Liver (tissue), 9 donors: ENCODE data around the gene STIM2. TPM values are rescaled to one million over a fixed set of nuclear protein-coding genes. Genes with fewer than 3 reads are reported as not detected.

Source experiments
- DNase-seq: peaks from one replicate; pipeline ENCODE4 v3.0.0-alpha.2; 2017; ENCODE audit warnings: low spot score
- H3K27ac ChIP-seq, 2 donors: one replicate each; pipeline ENCODE4 v1.7.0; 2013; ENCODE audit warnings: inconsistent platforms in 2 of 2, low read length in 2 of 2, control low read depth in 1 of 2, low read depth in 1 of 2, mild to moderate bottlenecking in 1 of 2
- H3K27me3 ChIP-seq, 4 donors: one replicate each; pipeline versions ENCODE4 v1.6.1 to v1.7.0; 2013; ENCODE audit warnings: low read length in 3 of 4, inconsistent platforms in 1 of 4, mild to moderate bottlenecking in 1 of 4, moderate library complexity in 1 of 4; ENCODE audit not compliant: control insufficient read depth in 4 of 4, insufficient read depth in 4 of 4
- H3K36me3 ChIP-seq, 4 donors: one replicate each; pipeline versions ENCODE4 v1.6.1 to v1.7.0; 2013; ENCODE audit warnings: low read length in 3 of 4, mild to moderate bottlenecking in 3 of 4, low read depth in 1 of 4, moderate library complexity in 1 of 4; ENCODE audit not compliant: control insufficient read depth in 4 of 4, insufficient read depth in 3 of 4
- H3K4me1 ChIP-seq, 4 donors: one replicate each; pipeline versions ENCODE4 v1.6.1 to v1.7.0; 2013; ENCODE audit warnings: low read length in 3 of 4, mild to moderate bottlenecking in 3 of 4, moderate library complexity in 1 of 4; ENCODE audit not compliant: control insufficient read depth in 4 of 4, insufficient read depth in 4 of 4
- H3K4me3 ChIP-seq, 3 donors: one replicate each; pipeline versions ENCODE4 v1.6.1 to v1.7.0; 2013; ENCODE audit warnings: low read length in 3 of 3, control low read depth in 1 of 3, low read depth in 1 of 3, mild to moderate bottlenecking in 1 of 3
- H3K9ac ChIP-seq, 2 donors: one replicate each; pipeline ENCODE4 v1.7.0; 2013; ENCODE audit warnings: low read length in 2 of 2, mild to moderate bottlenecking in 2 of 2, moderate library complexity in 2 of 2, control low read depth in 1 of 2, low read depth in 1 of 2
- H3K9me3 ChIP-seq, 4 donors: one replicate each; pipeline versions ENCODE4 v1.6.1 to v1.7.0; 2013; ENCODE audit warnings: low read length in 3 of 4; ENCODE audit not compliant: control insufficient read depth in 4 of 4
- EGR1 ChIP-seq, 2 donors: IDR thresholded peaks; 2 replicates each; pipeline ENCODE4 v1.6.1; 2016 to 2018; ENCODE audit warnings: antibody characterized with exemption in 2 of 2, low read depth in 2 of 2
- FOXA1 ChIP-seq: IDR thresholded peaks from 2 replicates; pipeline ENCODE4 v1.6.1; 2016; ENCODE audit warnings: antibody characterized with exemption
- FOXA2 ChIP-seq: IDR thresholded peaks from 2 replicates; pipeline ENCODE4 v1.6.1; 2016; ENCODE audit warnings: antibody characterized with exemption
- GABPA ChIP-seq, 2 donors: IDR thresholded peaks in 1 of 2; conservative IDR thresholded peaks in 1 of 2; 2 replicates each; pipeline ENCODE4 v1.6.1; 2016; ENCODE audit warnings: antibody characterized with exemption in 2 of 2, mild to moderate bottlenecking in 1 of 2, moderate library complexity in 1 of 2
- HNF4G ChIP-seq: IDR thresholded peaks from 2 replicates; pipeline ENCODE4 v1.6.1; 2016; ENCODE audit warnings: antibody characterized with exemption
- JUND ChIP-seq, 2 donors: IDR thresholded peaks; 2 replicates each; pipeline ENCODE4 v1.6.1; 2016; ENCODE audit warnings: antibody characterized with exemption in 2 of 2
- NR2F2 ChIP-seq: IDR thresholded peaks from 2 replicates; pipeline ENCODE4 v1.6.1; 2016; ENCODE audit warnings: antibody characterized with exemption
- RAD21 ChIP-seq, 2 donors: IDR thresholded peaks; 2 replicates each; pipeline ENCODE4 v1.6.1; 2016; ENCODE audit warnings: antibody characterized with exemption in 2 of 2, mild to moderate bottlenecking in 2 of 2
- RXRA ChIP-seq, 2 donors: IDR thresholded peaks; 2 replicates each; pipeline ENCODE4 v1.6.1; 2017 to 2018; ENCODE audit warnings: antibody characterized with exemption in 2 of 2, mild to moderate bottlenecking in 1 of 2
- SP1 ChIP-seq: IDR thresholded peaks from 2 replicates; pipeline ENCODE4 v1.6.1; 2018; ENCODE audit warnings: antibody characterized with exemption, mild to moderate bottlenecking
- TAF1 ChIP-seq: conservative IDR thresholded peaks from 2 replicates; pipeline ENCODE4 v1.6.1; 2016; ENCODE audit warnings: antibody characterized with exemption, mild to moderate bottlenecking
- YY1 ChIP-seq: IDR thresholded peaks from 2 replicates; pipeline ENCODE4 v1.6.1; 2016; ENCODE audit warnings: antibody characterized with exemption, mild to moderate bottlenecking
- WGBS: extraction: QIAGEN DNeasy Blood & Tissue Kit; methylation state at CpG from one replicate; pipeline ENCODE4 v1.1.7; 2013; 5-methylcytosine and 5-hydroxymethylcytosine counted together
- polyA plus RNA-seq, 2 donors: library from polyadenylated mRNA; stranded (reverse) in 1 of 2; unstranded in 1 of 2; fragments of 200-250 nt in 1 of 2; fragments of >200 nt in 1 of 2; fragmentation: Nextera tagmentation in 1 of 2; extraction: Ambion mirVana in 1 of 2; gene quantifications; one replicate each; pipeline versions ENCODE4 v1.2.1 to v1.2.3, GENCODE V29; 2013 to 2015
- total RNA-seq, 2 donors: library from RNA; depleted of rRNA; stranded (reverse); fragments of >200 nt; gene quantifications; one replicate each; pipeline ENCODE4 v1.2.3, GENCODE V29; 2014
- TF ChIP-seq, protein P1 (sequence below): IDR thresholded peaks from 2 replicates; pipeline ENCODE4 v1.6.1; 2016; ENCODE audit warnings: antibody characterized with exemption, mild to moderate bottlenecking
- TF ChIP-seq, protein P2 (sequence below): fragments of 150-350 bp; IDR thresholded peaks from 2 replicates; pipeline ENCODE4 v1.5.1; 2017; ENCODE audit warnings: improper control_type of control experiment, low read depth, low read length; ENCODE audit not compliant: missing input control
- TF ChIP-seq, protein P3 (sequence below): IDR thresholded peaks from 2 replicates; pipeline ENCODE4 v1.6.1; 2016; ENCODE audit warnings: antibody characterized with exemption
- donor health status: healthy.
- donor health status: healthy.
- donor health status: healthy.
- donor health status: healthy.
- donor health status: healthy.

STIM2 gene
- total and polyA plus RNA-seq, 4 donors: 5.4 to 11.1 (median 6.9) TPM

GRCh38 chr4:27059446-27059845 is 198.8 kb downstream of the STIM2 start:
- no peaks in the 10 kb centered on the region for H3K36me3 ChIP-seq
- no peak for DNase-seq
- H3K9me3 ChIP-seq: no peaks in the 10 kb centered on the region
- no peak overlapping the region for H3K9ac ChIP-seq
- H3K27me3 ChIP-seq: peaks cover 0 to 7% (median 0%) of the 10 kb centered on the region in 4 donors
- 88% methylated on average over 5 of the region's 5 CpGs for WGBS
- no peak for TF ChIP-seq RXRA (IDR thresholded peaks at IDR 0.05)
- no peak for TF ChIP-seq FOXA1
- no peak for TF ChIP-seq SP1
- TF ChIP-seq HNF4G: no peak
- TF ChIP-seq, protein P1, sequence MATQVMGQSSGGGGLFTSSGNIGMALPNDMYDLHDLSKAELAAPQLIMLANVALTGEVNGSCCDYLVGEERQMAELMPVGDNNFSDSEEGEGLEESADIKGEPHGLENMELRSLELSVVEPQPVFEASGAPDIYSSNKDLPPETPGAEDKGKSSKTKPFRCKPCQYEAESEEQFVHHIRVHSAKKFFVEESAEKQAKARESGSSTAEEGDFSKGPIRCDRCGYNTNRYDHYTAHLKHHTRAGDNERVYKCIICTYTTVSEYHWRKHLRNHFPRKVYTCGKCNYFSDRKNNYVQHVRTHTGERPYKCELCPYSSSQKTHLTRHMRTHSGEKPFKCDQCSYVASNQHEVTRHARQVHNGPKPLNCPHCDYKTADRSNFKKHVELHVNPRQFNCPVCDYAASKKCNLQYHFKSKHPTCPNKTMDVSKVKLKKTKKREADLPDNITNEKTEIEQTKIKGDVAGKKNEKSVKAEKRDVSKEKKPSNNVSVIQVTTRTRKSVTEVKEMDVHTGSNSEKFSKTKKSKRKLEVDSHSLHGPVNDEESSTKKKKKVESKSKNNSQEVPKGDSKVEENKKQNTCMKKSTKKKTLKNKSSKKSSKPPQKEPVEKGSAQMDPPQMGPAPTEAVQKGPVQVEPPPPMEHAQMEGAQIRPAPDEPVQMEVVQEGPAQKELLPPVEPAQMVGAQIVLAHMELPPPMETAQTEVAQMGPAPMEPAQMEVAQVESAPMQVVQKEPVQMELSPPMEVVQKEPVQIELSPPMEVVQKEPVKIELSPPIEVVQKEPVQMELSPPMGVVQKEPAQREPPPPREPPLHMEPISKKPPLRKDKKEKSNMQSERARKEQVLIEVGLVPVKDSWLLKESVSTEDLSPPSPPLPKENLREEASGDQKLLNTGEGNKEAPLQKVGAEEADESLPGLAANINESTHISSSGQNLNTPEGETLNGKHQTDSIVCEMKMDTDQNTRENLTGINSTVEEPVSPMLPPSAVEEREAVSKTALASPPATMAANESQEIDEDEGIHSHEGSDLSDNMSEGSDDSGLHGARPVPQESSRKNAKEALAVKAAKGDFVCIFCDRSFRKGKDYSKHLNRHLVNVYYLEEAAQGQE: no peak
- no peak for TF ChIP-seq RAD21 (IDR thresholded peaks at IDR 0.05)
- TF ChIP-seq, protein P2, sequence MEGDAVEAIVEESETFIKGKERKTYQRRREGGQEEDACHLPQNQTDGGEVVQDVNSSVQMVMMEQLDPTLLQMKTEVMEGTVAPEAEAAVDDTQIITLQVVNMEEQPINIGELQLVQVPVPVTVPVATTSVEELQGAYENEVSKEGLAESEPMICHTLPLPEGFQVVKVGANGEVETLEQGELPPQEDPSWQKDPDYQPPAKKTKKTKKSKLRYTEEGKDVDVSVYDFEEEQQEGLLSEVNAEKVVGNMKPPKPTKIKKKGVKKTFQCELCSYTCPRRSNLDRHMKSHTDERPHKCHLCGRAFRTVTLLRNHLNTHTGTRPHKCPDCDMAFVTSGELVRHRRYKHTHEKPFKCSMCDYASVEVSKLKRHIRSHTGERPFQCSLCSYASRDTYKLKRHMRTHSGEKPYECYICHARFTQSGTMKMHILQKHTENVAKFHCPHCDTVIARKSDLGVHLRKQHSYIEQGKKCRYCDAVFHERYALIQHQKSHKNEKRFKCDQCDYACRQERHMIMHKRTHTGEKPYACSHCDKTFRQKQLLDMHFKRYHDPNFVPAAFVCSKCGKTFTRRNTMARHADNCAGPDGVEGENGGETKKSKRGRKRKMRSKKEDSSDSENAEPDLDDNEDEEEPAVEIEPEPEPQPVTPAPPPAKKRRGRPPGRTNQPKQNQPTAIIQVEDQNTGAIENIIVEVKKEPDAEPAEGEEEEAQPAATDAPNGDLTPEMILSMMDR: no peak
- no peak for TF ChIP-seq TAF1
- H3K4me3 ChIP-seq: no peak overlapping the region
- H3K27ac ChIP-seq: no peak overlapping the region
- no peaks in the 10 kb centered on the region for H3K4me1 ChIP-seq

- H3K4me3 ChIP-seq: no peak overlapping the region
- H3K4me1 ChIP-seq: no peaks in the 10 kb centered on the region
- TF ChIP-seq SP1 (no peak), FOXA1 (no peak), RAD21 (IDR thresholded peaks at IDR 0.05) (no peak), EGR1 (IDR thresholded peaks at IDR 0.05; ENCODE audit: low read depth in 2 of 2) (no peak)
- TF ChIP-seq, protein P3, sequence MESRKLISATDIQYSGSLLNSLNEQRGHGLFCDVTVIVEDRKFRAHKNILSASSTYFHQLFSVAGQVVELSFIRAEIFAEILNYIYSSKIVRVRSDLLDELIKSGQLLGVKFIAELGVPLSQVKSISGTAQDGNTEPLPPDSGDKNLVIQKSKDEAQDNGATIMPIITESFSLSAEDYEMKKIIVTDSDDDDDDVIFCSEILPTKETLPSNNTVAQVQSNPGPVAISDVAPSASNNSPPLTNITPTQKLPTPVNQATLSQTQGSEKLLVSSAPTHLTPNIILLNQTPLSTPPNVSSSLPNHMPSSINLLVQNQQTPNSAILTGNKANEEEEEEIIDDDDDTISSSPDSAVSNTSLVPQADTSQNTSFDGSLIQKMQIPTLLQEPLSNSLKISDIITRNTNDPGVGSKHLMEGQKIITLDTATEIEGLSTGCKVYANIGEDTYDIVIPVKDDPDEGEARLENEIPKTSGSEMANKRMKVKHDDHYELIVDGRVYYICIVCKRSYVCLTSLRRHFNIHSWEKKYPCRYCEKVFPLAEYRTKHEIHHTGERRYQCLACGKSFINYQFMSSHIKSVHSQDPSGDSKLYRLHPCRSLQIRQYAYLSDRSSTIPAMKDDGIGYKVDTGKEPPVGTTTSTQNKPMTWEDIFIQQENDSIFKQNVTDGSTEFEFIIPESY: no peak
- no peak overlapping the region for H3K9ac ChIP-seq
- H3K27ac ChIP-seq: no peak overlapping the region
- 75% methylated on average over 7 of the region's 7 CpGs for WGBS
- no peak for DNase-seq
- H3K27me3 ChIP-seq: peaks cover 0 to 4% (median 0%) of the 10 kb centered on the region in 4 donors
- no peaks in the 10 kb centered on the region for H3K9me3 ChIP-seq
- H3K36me3 ChIP-seq: no peaks in the 10 kb centered on the region
Observed at GRCh38 chr4:27062256-27062655, 201.6 kb downstream of the STIM2 start.

GRCh38 chr4:27066591-27066990 is 205.9 kb downstream of the STIM2 start:
- Histone ChIP-seq H3K27ac (no peak overlapping the region), H3K27me3 (no peaks in the 10 kb centered on the region), H3K9me3 (no peaks in the 10 kb centered on the region), H3K4me3 (no peak overlapping the region), H3K9ac (no peak overlapping the region), H3K36me3 (no peaks in the 10 kb centered on the region), H3K4me1 (no peaks in the 10 kb centered on the region)
- 53% methylated on average over 3 of the region's 3 CpGs for WGBS
- no peak for TF ChIP-seq GABPA (IDR thresholded peaks at IDR 0.05 in 1 of 2, conservative IDR thresholded peaks at IDR 0.05 in 1 of 2)
- TF ChIP-seq NR2F2: no peak
- TF ChIP-seq FOXA1: no peak
- TF ChIP-seq, protein P3: no peak
- TF ChIP-seq RXRA (IDR thresholded peaks at IDR 0.05): no peak
- no peak for TF ChIP-seq JUND (IDR thresholded peaks at IDR 0.05)
- TF ChIP-seq YY1: no peak
- TF ChIP-seq, protein P1: no peak
- no peak for TF ChIP-seq FOXA2
- TF ChIP-seq EGR1 (IDR thresholded peaks at IDR 0.05; ENCODE audit: low read depth in 2 of 2): no peak
- no peak for DNase-seq
